GM21717 (cell line): ENCODE data around the gene MANEA.

Experiments used
- ATAC-seq: cut with Tn5 transposase; IDR thresholded peaks from one replicate; pipeline ENCODE4 v1.9.1; 2021; ENCODE audit warnings: mild to moderate bottlenecking, moderate library complexity; ENCODE audit not compliant: unreplicated experiment

The MANEA gene

DNA sequence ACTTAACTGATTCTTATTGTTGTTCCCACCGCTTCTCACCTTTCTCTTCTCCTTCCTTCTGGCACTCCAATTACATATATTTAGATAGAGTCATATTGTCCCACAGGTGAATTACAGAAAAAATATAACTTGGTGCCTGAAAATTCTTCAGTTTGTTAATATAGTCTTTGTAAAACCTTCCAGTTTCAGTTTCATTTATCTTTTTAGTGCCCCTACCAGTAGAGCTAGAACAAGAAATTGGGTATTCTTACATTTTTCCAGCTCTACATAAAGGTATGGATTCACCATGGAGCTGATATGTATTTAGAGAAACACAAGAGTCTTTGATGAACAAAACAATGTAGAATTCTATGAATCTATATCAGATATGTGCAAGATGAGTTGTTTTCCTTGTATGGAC is 10.7 kb downstream of the MANEA start:
- no peak for ATAC-seq

DNA sequence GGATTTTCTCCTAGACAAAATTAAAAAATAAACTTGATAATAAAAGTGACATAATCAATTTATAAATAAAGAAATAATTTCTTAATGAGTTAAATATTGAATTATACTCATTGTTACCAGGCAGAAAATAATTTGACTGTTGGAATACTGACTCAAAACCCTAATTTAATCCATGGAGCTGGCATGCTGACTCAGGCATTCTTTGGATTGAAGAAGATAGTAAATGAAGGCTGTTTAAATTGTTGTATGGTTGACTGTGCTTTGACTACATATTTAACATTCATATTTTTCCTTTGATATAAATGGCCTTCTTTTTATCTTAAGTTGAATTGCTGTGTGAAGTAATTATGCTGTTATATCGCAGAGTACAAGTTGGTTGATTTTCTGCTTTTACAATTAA is 11.7 kb downstream of the MANEA start:
- ATAC-seq: no peak

- ATAC-seq: no peak
Measured at GRCh38 chr6:95589826-95590570, 12.7 kb downstream of the MANEA start.

GRCh38 chr6:95593025-95593424 is 15.7 kb downstream of the MANEA start:
- ATAC-seq: no peak

DNA sequence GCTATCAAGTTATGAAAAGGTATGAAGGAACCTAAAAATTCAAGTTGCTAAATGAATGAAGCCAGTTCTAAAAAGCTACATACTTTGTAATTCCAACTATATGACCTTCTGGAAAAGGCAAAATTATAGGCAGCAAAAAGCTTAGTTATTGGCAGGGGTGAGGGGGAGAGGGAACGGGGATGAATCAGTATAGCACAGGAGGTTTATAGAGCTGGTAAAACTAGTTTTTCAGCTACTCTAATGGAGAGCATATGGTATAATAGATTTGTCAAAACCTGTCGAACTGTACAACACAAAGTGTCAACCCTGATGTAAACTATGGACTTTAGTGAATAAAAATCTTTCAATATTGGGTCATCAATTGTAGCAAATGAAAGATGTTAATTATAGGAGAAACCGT is 18.7 kb downstream of the MANEA start:
- ATAC-seq: no peak

- ATAC-seq: no peak
Measured at GRCh38 chr6:95599706-95600105, 22.4 kb downstream of the MANEA start.

DNA sequence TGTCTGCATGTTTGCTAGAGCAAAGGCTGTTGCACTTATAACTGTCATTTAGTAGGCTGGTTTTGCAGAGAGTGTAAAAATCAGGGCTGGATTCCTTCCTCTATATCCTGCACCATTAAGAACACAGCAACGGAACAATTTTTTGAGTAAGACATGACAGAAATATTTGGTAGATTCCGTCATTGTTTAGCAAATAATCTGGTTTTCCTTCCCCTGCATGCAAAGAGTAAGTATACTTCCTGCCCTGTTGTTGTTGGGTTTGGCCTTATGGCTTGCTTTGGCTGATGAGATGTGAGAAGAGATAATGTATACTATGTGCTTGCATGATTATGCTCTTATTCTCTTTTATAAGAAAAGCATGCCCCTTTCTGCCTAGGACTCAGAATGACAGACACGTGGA is 23.8 kb downstream of the MANEA start:
- no peak for ATAC-seq

DNA sequence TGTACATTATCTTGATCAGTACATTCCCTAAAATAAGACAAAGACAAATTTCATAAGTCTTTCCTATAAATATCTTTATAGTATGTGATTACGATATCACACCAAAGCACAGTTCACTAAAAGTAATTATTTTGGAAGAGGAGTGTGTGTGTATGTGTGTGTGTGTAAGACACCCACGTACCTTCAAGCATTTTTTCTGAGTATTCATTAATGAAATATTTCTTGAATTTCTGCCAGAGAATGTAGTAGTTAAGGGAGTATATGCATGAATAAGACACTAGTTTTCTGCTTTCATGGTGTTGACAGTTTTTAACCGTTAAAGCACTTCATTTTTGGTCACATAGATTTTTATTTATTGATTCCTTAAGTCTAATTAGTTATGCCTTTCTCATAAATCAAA is 36.8 kb downstream of the MANEA start:
- no peak for ATAC-seq

DNA sequence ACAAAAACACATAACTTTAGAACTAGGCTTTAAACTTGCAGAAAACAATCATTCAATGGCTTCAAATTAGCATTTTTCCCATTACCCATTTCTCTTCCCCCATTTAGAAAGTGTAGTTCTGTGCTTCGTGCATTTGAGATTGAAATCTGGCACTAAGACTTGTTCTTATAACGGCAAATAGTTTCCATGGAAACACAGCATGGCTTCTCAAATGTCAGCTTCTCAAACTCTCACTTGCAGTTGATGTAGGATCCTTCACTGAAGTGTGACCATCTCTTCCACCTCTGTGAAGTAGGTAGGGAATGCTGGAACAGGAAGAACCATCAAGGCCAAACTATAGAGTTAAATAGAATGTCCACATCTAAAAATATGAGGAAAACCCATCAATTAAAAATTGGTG is 52.2 kb downstream of the MANEA start:
- ATAC-seq: no peak

DNA sequence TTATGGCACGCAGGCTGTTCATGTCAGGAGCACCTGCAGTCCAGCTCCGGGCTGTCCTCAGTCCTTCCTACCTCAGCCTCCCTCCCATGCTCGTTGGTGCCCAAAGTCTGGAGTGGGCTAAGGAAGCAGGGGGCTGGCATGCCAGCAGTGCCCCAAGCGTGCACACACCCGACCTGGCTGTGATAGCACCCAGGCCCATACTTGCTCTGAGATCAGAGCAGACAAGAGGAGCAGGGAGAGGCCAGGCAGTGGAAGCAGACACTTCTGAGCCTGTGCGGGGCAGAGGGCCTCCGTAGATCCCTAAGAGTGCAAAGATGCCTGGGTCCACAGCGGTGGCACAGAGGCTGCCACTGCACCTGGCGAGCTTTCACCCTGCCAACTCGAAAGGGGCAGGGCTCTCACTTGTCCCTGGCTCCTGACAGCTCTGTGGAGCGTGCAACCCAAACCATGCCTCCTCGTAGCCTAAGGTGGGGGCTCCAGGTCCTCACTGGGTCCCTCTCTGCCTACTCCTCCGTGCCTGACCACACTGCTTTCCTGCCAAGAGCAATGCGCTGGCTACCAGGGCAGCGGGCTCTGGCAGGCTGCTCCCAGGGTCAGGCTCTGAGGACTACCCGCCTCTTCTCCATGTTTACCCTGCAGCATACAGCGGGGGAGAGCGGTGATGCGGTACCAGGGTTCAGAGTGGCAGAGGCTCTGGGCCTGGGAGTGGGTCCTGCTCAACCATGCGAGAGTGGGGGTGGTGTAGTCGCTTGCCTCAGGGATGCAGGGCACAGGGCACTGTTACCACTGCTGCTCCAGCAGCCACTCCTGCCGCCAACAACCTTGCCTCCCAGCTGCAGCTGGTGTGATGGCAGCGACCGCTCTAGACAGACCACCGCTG is 59.5 kb downstream of the MANEA start:
- no peak for ATAC-seq

- ATAC-seq: no peak
Measured at GRCh38 chr6:95648636-95649035, 71.3 kb downstream of the MANEA start.

- ATAC-seq: no peak
Measured at GRCh38 chr6:95649451-95649850, 72.1 kb downstream of the MANEA start.

DNA sequence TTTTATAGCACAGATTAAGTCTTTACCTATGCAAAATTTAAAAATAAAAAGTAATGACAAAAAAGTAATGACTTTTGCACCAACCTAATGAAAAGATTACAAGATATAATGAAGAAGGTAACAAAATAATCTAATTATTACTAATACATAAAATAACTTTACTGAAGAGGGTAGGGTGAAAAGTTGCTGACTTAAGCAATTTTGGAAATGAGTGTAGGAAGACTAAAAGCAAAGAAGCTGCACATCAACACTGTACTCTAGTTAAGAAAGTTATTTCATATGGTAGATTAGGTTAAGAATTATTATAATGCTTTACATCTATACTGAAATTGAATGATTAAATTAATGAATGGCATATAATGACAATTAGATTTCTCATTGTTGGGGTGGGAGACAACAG is 76.8 kb downstream of the MANEA start:
- ATAC-seq: no peak

GRCh38 chr6:95658886-95659285 is 81.6 kb downstream of the MANEA start:
- ATAC-seq: no peak
